HG03135 (cell line): ENCODE results near the gene SMOC2.

Experiments used
- ATAC-seq: cut with Tn5 transposase; IDR thresholded peaks from one replicate; pipeline ENCODE4 v1.9.1; 2021; ENCODE audit warnings: mild to moderate bottlenecking, moderate library complexity; ENCODE audit not compliant: unreplicated experiment

Gene SMOC2

DNA sequence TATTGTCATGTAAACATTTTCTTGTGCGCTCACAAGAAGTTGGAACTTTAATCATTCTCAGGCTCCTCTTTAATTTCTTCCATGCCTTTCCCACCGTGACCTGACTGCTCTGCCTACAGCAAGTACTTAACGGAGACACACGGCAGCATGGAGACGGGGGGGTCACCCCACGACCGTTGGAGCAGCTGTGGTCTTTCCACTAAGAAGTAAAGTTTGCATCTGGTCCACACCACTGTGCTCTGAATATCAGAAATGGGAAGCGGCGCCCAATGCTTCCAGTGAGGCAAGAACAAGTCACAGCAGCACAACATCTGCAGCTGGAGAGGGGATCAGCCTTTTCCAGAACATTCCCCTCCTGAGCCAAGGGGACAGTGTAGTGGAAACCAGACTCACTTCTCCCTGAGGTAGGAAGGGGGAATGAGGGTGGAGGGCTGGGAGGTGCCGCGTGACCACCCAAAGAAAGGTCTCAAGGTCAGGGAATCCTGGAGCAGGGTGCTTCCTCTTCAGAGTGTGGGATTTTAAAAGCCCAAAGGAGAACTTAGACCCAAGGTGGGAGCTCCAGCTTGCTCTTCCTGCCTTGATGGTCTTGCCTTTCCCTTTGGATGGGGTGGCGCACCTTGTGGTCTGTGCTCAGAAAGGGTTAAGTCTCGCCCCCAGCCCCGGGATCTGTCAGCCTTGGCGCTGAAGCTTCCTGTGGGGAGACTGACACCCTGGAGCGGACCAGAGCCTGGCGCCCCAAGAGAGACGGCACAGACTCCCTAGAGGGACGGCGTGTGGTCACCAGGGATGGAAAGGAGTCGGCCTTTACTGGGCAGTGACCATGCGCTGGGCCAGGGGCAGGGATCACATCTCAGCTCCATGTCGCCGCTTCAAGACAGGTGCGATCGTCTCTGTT lies 25.6 kb upstream of the SMOC2 start:
- no peak for ATAC-seq

DNA sequence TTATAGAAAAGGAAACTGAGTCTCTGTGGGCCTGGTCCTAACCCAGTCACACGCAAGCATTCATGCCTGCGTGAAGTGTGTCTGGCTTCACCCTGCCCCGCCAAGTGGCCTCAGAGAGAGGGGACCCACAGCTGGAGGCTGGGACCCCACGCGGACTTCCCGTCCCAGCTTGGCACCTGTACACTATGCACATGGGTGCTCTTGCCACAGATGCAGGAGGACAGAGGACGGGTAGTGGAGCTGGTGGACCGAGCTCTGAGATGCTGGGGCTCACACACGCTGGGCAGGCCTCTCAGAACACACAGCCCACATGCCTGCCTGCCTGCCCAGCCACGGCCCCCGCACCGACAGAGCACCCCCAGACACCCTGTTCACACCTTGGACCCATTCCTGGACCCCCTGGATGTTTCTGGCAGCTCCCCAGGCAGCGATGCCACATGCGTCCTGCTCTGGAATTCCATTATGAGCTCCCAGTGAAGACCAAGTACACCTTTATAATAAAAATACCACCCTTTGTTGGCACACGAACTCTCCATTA lies 24.9 kb upstream of the SMOC2 start:
- ATAC-seq, result no peak

DNA sequence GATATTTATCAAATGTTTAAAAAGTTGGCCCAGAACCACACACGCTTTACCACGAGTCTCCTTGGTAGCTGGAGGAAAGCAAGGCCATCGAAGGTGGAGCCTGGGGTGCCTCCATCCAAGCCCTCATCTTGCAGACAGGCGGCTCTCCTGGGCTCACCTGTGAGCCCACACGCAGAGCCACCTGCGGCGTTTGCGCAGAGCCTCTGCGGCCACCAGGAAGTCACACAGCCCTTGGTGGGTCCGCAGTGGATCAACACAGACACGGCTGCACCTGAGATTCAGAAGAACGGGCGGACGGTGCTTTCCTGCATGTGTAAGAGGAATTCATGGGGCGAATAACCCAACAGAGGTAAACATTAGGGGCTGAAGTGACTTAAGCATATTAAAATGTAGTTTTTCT lies 24.5 kb upstream of the SMOC2 start:
- ATAC-seq, result no peak

DNA sequence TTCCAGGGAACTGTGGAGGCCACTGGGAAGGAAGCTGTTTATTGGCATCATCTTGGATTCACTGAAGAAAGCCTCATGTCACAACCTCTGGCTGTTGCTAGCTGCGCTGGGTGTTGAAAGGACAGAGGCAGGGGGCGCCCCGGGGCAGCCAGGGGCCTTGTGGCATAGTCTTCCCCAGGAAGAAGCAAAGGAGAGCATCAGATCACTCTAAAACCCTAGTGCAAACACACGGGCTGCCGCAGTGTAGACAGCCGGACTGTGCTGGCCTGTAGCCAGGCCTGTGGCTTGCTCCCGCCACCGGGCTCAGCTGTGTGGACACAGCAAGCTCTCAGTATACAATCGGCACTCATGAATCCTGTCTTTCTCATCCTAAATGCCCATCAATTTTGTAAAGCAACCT lies 23.8 kb upstream of the SMOC2 start:
- no peak for ATAC-seq

DNA sequence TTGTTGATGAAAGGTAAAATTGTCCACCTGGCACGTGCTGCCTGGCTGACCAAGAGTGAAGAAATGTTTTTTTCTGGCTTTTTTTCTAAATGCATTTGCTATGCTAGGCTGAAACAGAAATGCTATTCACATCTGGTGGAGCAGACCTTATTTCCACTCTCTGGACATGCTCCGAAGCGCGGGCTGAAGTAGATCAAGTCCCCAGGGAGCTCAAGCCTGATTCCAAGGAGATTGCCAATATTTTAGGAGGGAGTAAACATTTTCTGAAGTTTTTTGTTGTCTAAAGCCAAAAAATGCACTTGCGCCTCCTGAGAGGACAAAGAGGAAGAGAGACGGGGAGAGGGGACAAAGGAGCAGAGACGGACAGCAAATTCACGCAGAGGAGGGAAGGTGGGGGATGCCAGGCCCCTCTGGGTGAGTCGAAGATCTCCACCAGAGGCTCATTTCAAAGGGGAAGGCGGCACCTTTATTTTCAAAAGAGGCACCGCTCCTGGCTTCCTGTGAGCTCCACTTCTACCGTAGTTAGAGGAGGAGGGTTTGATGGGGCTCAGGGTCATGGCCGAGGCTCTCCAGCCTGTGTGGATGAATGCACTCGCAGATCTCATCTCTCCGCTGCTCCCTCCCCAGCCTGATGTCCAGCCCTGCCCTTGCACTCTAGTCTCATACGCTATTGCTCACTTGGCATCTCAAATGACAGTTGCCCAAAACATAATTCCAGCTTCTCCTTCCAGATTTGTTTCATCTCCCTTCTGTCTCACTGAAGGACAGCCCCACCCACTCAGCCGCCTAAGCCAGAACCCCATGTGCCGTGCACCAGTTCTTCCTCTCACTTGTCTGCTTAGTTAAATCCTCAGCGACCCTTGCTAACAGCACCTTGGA lies 23.1 kb upstream of the SMOC2 start:
- ATAC-seq, result no peak

DNA sequence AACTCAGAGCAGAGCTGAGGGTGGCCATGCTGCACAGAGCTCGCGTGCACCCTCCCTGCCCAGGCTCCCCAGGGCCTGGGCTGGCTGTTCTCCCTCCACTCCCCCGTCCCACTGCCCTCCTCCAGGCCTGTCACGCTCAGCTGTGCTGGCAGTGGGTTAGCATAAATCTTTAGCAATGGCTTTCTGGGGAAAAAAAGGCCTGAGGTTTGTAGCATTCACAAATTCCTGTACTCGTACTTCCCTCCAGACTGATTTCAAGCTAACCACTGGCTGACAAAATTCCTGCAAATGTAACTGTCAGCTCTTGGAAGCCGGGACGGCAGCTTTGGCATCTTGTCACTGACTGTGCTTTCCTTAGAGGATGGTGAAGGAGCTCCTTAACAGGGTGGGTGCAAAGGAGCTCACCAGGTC lies 22.3 kb upstream of the SMOC2 start:
- no peak for ATAC-seq

DNA sequence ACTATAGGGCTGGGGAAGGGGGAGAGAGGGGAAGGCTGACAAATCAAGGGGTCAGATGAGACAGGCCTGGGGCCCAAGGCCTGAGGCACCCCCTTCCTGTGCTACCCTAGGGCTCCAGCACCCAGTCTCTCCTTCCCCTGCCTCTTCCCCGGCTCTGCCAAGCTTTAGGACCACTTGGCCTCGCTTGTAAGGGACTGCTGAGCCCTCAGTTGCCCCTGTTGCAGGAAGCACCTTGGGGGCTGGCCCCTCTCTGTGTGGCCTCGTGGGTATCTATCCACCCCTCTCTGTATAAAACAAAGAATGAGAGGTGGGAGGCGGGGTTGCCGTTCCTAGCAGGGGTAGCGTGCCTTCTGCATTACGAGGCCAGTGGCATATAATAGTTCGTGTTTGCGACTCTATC lies 21.4 kb upstream of the SMOC2 start:
- no peak for ATAC-seq

DNA sequence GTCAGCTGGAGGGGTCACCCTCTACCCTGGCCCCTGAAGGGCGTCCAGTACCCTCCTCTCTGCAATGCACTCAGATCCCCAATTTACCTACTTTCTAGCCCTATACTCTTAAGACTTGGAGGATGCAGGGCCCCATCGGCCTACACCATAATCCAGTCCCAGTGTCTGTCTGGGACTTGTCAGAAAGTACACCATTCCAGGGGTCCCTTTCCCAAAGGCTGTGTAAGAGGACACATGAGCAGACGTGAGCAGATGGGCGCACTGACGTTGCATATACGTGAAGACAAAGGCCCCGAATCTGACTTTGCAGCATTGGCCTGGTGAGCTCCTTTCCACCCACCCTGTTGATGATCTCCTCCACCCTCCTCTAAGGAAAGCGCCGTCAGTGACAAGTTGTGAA lies 20.9 kb upstream of the SMOC2 start:
- ATAC-seq, result no peak

DNA sequence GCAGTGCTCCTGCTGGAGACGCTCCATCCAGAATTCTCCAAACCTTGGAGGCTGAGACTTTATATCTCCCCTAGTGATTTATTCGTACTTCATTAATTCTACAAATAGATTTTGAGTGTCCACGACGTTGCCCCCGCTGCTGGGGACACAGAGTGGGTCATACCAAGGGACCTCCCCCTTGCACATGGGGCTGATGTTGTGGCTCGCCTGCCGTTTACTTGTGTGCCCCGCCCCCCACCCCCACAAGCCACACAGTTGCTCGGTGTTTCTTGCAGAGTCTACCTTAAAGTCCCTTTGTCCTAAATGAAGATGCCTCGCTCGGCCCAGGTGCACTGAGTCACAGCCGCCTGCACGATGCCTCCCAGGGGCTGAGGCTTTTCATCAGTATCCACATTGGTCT lies 20.3 kb upstream of the SMOC2 start:
- ATAC-seq, result no peak

DNA sequence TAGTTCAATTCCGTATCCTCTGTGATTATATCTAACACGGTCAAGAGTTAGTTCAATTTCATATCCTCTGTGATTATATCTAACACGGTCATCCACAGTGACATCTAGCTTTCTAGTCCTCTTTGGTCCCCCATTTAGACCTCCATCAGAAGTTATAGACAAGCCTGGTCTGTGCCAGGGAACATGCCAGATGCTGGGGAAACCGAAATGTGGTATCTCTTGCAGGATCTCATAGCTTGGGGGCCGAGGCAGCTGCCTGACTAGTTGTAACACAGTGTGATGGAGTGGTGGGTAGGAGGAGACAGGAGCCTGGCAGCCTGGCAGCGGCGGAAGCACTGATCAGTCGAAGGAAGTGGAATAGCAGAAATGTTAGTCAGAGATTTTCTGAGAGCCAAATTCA lies 13.8 kb upstream of the SMOC2 start:
- ATAC-seq, result no peak

DNA sequence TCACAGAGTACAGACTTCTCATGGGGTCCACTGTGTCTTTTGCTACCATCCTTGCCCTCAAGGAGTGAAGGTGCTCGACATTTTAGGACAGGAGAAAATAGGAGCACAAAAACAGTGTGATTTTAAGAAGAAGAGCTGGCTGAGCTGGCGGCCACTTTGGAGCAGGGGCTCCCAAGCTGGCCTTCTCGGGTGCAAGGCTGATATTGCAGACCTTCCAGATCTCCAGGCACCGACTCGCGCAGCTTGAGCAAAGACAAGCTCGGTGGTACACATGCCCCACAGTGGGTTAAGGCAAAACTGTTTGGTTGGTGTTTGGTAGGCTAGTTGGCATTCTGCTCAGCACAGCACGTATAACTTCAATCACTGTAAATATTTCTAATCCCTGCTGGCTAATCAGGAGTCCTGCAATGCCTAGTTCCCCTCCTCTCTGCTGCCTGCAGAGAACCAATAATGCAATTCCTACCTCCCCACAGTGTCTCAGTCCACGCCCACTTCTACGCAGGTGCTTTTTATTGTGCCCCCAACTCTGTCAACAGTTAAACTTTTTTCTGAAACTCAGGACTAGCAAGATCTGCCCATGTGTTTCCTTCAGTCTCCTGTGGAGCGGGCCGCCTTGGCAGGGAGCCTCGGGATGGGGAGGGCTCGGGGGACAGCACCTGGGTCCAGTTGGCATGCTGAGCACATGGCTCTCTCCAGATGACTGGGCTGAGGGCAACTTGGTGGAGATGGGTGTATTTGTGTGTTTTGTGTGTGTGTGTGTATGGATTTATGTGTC lies 12.7 kb upstream of the SMOC2 start:
- no peak for ATAC-seq

DNA sequence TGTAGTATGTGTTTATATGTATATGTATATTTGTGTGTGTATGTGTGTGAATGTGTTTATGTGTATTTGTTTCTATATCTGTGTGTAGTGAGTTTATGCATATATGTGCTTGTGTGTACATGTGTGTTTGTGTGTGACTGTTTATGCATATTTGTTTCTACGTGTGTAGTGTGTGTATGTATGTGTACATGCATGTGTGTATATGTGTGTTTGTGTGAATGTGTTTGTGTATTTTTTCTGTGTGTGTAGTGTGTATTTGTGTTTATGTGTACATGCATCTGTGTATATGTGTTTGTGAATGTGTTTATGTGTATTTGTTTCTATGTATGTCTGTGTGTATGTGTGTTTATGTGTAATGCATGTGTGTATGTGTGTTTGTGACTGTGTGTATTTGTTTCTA lies 12.1 kb upstream of the SMOC2 start:
- ATAC-seq, result no peak

DNA sequence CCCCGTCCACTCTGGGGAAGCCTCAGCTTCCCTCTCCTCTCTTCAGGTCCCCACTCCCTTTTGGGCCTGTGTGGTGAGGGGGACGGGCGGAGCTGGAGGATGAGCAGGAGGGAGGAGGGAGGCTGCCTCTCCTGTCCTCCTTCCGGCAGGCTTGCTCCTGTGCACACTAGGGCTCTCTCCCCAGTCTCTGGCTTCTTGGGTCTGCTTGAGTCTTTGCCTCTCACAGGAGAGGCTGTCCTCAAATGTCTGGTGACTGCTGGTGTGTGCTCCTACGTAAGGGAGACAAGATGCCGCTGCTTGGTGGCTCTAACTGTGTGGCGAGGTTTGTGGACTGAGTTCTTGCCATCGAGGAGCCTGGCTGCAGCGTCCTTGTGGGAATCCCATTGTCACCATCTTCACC lies 8.8 kb upstream of the SMOC2 start:
- no peak for ATAC-seq

DNA sequence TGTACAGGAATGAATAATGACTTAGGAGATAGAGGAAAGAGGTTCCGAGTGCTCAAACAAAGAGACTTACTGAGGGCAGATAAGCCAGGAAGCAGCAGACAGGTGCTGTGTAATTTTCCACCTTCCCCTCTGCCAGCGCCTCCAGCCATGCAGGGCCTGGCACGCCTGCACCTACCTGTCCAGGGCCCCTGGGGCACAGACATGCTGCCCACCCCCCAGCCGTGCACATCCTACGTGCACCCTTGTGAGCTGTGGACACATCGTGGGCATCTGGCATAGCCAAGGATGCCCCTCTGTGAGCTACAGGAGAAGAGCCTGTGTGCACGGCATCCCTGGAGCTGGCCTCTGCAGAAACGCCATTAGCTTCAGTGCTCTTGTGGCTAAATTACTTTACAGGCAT lies 7.1 kb upstream of the SMOC2 start:
- ATAC-seq, result no peak

DNA sequence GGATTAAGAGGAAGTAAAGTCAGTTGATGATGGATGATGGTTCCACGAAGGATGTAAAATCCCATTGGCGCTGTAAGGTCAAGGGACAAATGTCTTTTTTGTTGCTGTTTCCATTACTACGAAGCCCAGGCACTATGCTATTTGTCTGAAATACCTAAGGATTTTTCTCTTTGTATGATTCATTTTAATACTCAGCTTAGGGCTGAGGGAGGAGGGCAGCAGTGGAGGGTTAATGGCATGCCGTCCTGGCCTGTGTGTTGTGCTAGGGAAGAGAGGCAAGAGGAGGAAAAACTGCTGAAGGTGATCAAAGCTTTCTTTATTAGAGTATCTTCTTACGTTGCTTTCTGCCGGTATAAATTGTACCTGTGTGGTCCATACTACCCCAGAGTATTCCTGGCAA lies 6.5 kb upstream of the SMOC2 start:
- ATAC-seq, result no peak

DNA sequence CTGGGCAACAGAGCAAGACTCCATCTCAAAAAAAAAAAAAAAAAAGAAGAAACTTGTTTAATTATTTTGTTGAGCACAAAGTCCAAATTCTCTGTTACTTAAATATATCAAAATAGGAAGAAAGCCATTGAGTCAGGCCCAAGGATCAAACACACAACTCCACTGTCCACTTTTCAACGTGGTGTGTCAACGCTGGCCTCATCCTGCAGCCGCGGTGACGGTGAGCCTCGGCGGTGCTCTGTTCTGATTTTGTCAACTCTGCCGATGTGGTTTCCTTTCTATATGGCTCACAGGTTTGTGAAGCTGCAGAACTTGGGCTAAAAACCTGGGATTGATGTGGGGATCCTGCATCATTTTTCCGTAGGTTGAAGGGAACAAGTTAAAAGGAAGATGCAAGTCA lies 3.2 kb upstream of the SMOC2 start:
- no peak for ATAC-seq

DNA sequence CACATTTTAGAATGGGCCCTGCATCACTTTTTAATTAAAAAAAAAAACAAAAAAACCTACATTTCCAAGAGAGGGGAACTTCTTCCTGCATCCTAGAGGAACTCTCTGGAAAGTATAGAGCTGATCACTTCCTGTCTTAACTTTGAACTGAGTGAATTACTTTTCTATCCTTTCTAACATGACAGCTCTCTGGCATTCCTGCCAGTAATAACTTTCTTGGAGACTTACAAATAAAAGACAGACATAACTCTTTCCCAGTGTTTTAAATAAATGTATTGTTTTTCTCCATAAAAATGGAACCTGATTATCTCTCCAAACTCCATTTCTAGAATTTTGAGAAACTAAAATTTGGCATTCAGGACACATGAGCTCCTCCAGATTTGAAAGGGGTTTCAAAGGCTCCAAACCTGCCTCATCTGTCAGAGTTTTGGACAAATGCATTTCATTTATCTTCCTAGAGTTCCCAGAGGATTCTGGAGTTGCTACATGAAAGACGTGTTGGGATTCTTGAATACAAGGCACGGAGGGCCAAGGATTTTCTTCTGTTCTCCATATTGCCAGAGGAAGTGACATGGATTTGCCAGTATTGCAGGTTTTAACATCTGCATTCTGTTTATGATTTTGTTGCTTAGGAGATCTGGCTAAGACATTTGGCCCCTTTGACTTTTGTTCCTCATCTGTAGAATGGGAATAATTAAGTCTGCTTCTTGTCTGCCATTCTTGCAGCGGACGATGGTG lies 2.0 kb upstream of the SMOC2 start:
- ATAC-seq, result no peak

DNA sequence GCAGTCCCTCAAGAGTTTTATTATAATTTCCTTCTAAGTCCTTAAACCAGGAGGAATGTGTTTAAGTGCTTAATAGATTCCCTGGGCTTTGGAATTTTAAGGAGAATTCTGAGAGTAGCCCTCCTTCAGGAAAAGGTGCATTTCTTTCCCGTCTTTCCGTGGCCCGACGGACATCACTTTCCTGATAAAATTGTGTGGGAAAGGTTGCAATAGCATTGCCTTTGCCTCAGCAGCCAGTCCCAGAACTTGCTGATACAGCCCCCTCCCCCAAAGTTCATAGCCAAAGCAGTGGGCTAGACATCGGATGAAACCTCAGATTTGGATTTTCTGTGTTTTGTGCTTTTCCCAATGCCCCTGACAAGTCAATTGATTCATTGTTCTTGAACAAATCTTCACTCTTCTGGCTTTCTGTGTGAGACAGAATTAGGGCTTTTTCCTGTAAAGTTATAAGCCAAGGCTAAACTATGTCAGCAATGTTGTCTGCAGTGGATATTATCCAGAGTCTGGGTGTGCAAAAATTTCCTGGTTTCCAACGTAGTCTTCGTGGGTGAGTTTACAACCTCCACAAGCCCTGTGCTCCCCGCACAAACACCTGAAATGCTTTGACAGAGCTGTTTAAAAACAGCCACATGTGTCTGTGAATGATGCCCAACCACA lies 1.1 kb upstream of the SMOC2 start:
- ATAC-seq, result no peak

DNA sequence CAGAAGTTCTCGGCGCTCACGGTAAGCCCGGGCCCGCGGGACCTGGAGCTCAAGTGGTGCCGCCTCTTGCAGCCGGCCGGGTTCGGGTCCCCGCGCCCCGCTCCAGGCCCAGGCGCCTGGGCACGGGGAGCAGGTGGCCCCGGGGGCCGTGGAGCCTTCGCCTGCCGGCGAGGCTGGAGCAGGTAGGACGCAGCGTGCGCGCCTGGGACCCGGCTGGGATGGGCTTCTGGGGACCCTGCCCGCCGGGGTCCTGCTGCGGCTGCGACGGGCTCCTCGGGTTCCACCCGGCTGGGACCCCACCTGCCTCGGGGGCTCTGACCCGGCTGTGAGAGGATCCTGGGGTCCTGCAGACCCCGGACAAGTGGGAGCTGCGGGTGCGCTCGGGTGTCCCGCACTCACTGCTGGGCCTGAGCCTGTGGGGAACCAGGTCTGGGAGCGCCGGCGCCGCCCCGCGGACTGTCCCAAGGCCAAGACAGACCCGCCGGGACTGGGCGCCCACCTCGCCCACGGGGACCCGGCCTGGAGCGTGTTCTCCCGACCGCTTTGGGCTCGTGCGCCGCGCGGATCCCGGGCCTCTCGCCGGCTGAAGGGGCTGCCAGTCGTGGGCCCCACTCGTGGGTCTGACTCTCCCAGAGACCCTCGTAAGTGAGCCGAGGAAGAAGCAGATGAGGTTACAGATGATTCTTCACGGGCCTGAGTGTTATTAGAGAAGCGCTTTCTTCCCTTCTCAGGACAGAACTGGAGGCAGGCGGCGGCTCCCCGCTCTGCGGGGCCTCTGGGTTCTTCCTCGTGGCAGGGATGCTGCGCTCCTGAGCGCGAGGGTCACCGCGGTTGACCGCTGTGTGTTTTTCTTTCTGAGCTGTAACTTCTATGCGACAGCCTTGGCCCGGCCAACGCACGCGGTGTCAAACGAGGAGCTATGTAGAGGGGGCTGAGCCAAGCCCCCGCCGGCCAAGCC lies 729 bp downstream of the SMOC2 start:
- ATAC-seq, result no peak
